Measurements from ENCODE around the gene ANKRD37.

The ANKRD37 gene

DNA sequence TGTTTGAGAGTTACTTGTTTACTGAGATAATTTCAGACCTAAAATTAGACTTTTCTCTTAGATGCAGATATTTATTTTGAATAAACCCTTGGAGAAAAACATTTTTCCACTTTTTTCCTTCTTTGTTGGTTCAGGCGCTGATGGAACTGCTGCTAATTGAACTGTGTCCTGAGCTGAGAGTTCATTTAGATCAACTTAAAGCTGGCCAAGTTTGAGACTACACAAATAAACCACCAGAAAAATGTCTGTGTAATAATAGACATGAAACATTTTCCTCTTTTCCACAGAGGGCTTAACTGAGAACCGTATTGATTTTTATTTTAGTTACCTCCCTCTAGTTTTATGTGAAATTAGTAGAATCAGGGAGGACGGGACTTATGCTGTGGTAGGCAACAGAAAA is 33.4 kb upstream of the ANKRD37 start:
- no peaks in the 10 kb centered on the region for H3K9me3 Mint-ChIP-seq
- H3K4me3 Mint-ChIP-seq: no peak overlapping the region
- H3K27ac Mint-ChIP-seq: peak overlapping the region in 1 of 3 experiments; percentile 49
- peaks cover 6% of the 10 kb centered on the region for H3K4me1 Mint-ChIP-seq
- TF ChIP-seq, protein P1, sequence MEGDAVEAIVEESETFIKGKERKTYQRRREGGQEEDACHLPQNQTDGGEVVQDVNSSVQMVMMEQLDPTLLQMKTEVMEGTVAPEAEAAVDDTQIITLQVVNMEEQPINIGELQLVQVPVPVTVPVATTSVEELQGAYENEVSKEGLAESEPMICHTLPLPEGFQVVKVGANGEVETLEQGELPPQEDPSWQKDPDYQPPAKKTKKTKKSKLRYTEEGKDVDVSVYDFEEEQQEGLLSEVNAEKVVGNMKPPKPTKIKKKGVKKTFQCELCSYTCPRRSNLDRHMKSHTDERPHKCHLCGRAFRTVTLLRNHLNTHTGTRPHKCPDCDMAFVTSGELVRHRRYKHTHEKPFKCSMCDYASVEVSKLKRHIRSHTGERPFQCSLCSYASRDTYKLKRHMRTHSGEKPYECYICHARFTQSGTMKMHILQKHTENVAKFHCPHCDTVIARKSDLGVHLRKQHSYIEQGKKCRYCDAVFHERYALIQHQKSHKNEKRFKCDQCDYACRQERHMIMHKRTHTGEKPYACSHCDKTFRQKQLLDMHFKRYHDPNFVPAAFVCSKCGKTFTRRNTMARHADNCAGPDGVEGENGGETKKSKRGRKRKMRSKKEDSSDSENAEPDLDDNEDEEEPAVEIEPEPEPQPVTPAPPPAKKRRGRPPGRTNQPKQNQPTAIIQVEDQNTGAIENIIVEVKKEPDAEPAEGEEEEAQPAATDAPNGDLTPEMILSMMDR (IDR thresholded peaks at IDR 0.05; ENCODE audit: unreplicated experiment in 3 of 3): no peak
- H3K27me3 Mint-ChIP-seq (ENCODE audit: low read depth): no peaks in the 10 kb centered on the region
- H3K36me3 Mint-ChIP-seq (ENCODE audit: low read depth): peaks cover 9% of the 10 kb centered on the region

- Mint-ChIP-seq H3K36me3 (ENCODE audit: low read depth) (peaks cover 12% of the 10 kb centered on the region), H3K4me1 (peaks cover 6% of the 10 kb centered on the region), H3K4me3 (no peak overlapping the region)
Observed at GRCh38 chr4:185364886-185365285, 31.8 kb upstream of the ANKRD37 start.

DNA sequence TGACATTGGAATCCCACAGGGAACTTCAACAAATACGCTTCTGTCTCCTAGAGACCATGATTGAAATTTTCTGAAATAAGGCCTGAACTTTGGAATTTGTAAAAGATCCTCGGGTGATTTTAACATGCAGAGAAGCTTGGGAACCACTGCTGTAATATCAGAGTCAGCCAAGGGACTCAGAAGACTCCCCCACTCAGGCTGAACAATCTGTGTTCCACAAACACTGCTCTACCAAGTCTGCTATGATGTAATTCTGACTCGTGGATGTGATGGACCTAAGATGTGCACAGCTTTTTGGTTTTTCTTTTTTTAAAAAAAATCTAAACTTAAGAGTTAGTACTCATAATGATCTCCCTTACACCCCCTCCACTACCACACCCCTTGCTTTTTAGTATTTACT is 26.9 kb upstream of the ANKRD37 start:
- Mint-ChIP-seq H3K27ac (no peak overlapping the region), H3K4me3 (no peak overlapping the region), H3K36me3 (ENCODE audit: low read depth) (peaks cover 11% of the 10 kb centered on the region), H3K9me3 (no peaks in the 10 kb centered on the region), H3K27me3 (ENCODE audit: low read depth) (no peaks in the 10 kb centered on the region), H3K4me1 (no peaks in the 10 kb centered on the region)
- TF ChIP-seq, protein P1 (IDR thresholded peaks at IDR 0.05; ENCODE audit: unreplicated experiment in 3 of 3): no peak

More at GRCh38 chr4:185364886-185365285, 31.8 kb upstream of the ANKRD37 start:
- H3K27ac Mint-ChIP-seq: no peak overlapping the region
- H3K27me3 Mint-ChIP-seq (ENCODE audit: low read depth): no peaks in the 10 kb centered on the region
- H3K9me3 Mint-ChIP-seq: no peaks in the 10 kb centered on the region
- TF ChIP-seq, protein P1 (IDR thresholded peaks at IDR 0.05; ENCODE audit: unreplicated experiment in 3 of 3): no peak

DNA sequence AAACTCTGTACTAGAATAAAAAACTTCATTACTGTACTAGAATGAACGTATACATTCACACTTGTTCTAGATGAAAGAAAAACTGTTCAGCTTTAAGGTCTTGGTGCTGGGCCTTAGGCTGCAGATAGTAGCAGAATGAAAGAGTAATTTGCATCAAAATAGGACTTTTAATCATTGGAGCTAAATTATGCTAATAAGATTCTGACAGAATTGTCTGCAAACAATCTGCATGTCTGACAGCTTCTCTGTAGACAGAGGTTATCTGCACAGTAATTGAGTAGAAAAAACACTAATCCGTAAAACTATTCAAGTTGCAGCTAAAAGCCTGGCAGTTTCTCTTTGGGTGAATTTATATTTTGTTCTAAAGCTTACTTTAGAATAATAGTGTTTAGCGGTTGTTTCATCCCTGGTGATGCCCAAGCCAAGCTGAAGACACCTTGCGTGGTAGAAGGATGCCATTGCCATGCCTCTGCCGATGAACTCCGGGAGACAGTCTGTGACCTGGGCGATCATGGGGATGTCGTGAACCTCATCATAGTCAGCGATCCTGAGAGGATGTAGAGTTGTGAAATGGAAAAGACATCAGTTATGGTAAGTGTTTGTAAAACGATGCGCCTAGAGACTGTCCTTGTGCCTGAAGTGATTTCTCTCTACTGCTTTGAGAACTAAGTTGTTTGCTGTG is 26.2 kb upstream of the ANKRD37 start:
- Mint-ChIP-seq H3K4me3 (no peak overlapping the region), H3K27ac (no peak overlapping the region), H3K36me3 (ENCODE audit: low read depth) (peaks cover 11% of the 10 kb centered on the region), H3K9me3 (no peaks in the 10 kb centered on the region), H3K4me1 (no peaks in the 10 kb centered on the region), H3K27me3 (ENCODE audit: low read depth) (no peaks in the 10 kb centered on the region)
- TF ChIP-seq, protein P1 (IDR thresholded peaks at IDR 0.05; ENCODE audit: unreplicated experiment in 3 of 3): no peak

GRCh38 chr4:185371702-185372101 is 24.9 kb upstream of the ANKRD37 start:
- H3K27me3 Mint-ChIP-seq (ENCODE audit: low read depth): no peaks in the 10 kb centered on the region
- H3K9me3 Mint-ChIP-seq: no peaks in the 10 kb centered on the region
- H3K36me3 Mint-ChIP-seq (ENCODE audit: low read depth): peaks cover 17% of the 10 kb centered on the region
- H3K4me1 Mint-ChIP-seq: no peaks in the 10 kb centered on the region
- H3K4me3 Mint-ChIP-seq: no peak overlapping the region
- TF ChIP-seq, protein P1 (IDR thresholded peaks at IDR 0.05; ENCODE audit: unreplicated experiment in 3 of 3): no peak
- H3K27ac Mint-ChIP-seq: no peak overlapping the region

DNA sequence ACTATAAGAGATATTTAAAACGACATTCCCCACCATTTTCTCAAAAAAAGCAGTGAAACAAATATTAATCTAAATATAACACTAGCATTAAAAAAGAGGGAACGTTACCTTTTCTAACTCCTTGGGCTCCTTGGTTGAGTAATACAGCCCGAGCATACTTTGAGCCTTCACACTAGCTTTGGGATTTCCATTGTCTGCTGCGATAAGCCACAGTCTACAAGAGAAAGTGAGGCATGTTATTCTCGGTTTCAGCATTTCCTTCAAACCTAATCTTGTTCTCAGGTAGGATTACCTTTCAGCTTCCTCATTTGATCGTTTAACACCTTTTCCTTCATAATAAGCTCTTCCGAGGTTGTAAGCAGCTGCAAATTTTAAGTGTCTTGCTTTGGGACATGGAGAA is 22.6 kb upstream of the ANKRD37 start:
- Mint-ChIP-seq H3K9me3 (no peaks in the 10 kb centered on the region), H3K4me1 (no peaks in the 10 kb centered on the region), H3K27me3 (ENCODE audit: low read depth) (no peaks in the 10 kb centered on the region), H3K4me3 (no peak overlapping the region), H3K36me3 (ENCODE audit: low read depth) (peaks cover 21% of the 10 kb centered on the region), H3K27ac (no peak overlapping the region)
- TF ChIP-seq, protein P1 (IDR thresholded peaks at IDR 0.05; ENCODE audit: unreplicated experiment in 3 of 3): no peak

All from nephron (organoid).